GM20431 (cell line): ENCODE results near the gene IFNL3.
"Not testable (repeated sequence)": the region's sequence is repeated elsewhere in the genome, so short reads cannot be mapped to it uniquely, and the experiment has no call there.

Experiments
- in situ Hi-C: fragments of 300-500 bp; cut with MseI, MboI; formaldehyde crosslinking; loops from one replicate; pipeline ENCODE4 v1.15.0; 2020; ENCODE audit warnings: low sequenced_read_pairs; ENCODE audit not compliant: unreplicated experiment

IFNL3 gene

GRCh38 chr19:39254531-39255345 is 9.9 kb upstream of the IFNL3 start:
- in situ Hi-C loops: no loop called here

GRCh38 chr19:39253374-39254149 is 8.8 kb upstream of the IFNL3 start:
- in situ Hi-C loops: no loop called here

- in situ Hi-C loops: no loop called here
Observed at GRCh38 chr19:39252458-39252857, 7.7 kb upstream of the IFNL3 start.

GRCh38 chr19:39251846-39252245 is 7.0 kb upstream of the IFNL3 start:
- in situ Hi-C loops: no loop called here

GRCh38 chr19:39251081-39251480 is 6.3 kb upstream of the IFNL3 start:
- in situ Hi-C loops: no loop called here

- in situ Hi-C loops: no loop called here
Observed at GRCh38 chr19:39248806-39249205, 4.0 kb upstream of the IFNL3 start, which contains the start of gene IFNL4. Gene IFNL4 (minus strand): TSS chr19:39248856.

GRCh38 chr19:39247701-39248664 is 3.2 kb upstream of the IFNL3 start:
- in situ Hi-C loops: no loop called here

- in situ Hi-C loops: no loop called here
Observed at GRCh38 chr19:39246951-39247669, 2.3 kb upstream of the IFNL3 start.

GRCh38 chr19:39245166-39245565 is 360 bp upstream of the IFNL3 start:
- in situ Hi-C loops: not testable (repeated sequence)

- in situ Hi-C loops: not testable (repeated sequence)
Observed at GRCh38 chr19:39243741-39244140, 1.1 kb downstream of the IFNL3 start.

GRCh38 chr19:39240421-39240820 is 4.4 kb downstream of the IFNL3 start:
- in situ Hi-C loops: no loop called here

- in situ Hi-C loops: no loop called here
Observed at GRCh38 chr19:39238944-39239343, 5.9 kb downstream of the IFNL3 start.

GRCh38 chr19:39238209-39238608 is 6.6 kb downstream of the IFNL3 start:
- in situ Hi-C loops: no loop called here

GRCh38 chr19:39237200-39238184 is 7.3 kb downstream of the IFNL3 start:
- in situ Hi-C loops: no loop called here

GRCh38 chr19:39236527-39236926 is 8.3 kb downstream of the IFNL3 start:
- in situ Hi-C loops: no loop called here

GRCh38 chr19:39232708-39233107 is 12.1 kb downstream of the IFNL3 start:
- in situ Hi-C loops: no loop called here

- in situ Hi-C loops: no loop called here
Observed at GRCh38 chr19:39230096-39230764, 14.6 kb downstream of the IFNL3 start.

GRCh38 chr19:39224910-39225309 is 19.9 kb downstream of the IFNL3 start:
- in situ Hi-C loops: no loop called here
